Measurements from ENCODE around the gene COPS8. TPM values are rescaled to one million over a fixed set of nuclear protein-coding genes. Genes with fewer than 3 reads are reported as not detected.
A peak's percentile ranks its signal among the peaks of the same experiment; 100 is the strongest.

The COPS8 gene
- polyA plus RNA-seq, 1 of the 3 experiments (the other 2 are of a cell fraction) = 107 TPM

DNA sequence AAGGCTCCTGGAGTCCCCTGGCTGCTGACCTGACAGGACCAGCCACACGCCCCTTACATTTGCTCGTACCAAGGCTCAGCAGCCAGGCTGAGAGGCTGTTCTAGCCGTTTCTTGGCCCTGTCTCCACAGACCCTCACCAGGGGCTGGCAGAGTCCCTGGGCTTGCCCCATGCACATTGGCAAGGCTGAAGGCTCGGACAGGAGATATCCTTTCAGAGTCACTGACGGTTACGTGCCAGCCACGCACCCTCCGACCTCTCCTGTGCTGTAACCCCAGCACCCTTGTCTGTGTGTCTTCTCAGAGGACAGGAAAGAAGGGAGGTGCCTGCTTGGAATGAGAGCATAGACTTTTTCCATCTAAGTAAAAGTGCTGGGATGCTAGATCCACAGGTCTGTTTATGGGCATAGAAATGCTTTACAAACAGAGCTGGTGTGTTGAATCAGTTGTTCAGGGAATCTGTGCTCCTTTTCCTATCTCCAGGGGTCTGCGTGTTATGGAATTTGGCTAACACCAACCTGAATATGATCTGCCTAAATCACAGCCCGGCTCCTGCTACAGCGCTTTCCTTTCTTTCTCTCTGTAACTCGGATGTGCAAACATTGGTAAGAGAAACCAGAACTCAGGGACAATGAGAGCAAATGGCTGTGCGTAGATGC lies 41.0 kb downstream of the COPS8 start (continued):
- TF ChIP-seq, protein P1, sequence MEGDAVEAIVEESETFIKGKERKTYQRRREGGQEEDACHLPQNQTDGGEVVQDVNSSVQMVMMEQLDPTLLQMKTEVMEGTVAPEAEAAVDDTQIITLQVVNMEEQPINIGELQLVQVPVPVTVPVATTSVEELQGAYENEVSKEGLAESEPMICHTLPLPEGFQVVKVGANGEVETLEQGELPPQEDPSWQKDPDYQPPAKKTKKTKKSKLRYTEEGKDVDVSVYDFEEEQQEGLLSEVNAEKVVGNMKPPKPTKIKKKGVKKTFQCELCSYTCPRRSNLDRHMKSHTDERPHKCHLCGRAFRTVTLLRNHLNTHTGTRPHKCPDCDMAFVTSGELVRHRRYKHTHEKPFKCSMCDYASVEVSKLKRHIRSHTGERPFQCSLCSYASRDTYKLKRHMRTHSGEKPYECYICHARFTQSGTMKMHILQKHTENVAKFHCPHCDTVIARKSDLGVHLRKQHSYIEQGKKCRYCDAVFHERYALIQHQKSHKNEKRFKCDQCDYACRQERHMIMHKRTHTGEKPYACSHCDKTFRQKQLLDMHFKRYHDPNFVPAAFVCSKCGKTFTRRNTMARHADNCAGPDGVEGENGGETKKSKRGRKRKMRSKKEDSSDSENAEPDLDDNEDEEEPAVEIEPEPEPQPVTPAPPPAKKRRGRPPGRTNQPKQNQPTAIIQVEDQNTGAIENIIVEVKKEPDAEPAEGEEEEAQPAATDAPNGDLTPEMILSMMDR (IDR thresholded peaks at IDR 0.05) = no peak

DNA sequence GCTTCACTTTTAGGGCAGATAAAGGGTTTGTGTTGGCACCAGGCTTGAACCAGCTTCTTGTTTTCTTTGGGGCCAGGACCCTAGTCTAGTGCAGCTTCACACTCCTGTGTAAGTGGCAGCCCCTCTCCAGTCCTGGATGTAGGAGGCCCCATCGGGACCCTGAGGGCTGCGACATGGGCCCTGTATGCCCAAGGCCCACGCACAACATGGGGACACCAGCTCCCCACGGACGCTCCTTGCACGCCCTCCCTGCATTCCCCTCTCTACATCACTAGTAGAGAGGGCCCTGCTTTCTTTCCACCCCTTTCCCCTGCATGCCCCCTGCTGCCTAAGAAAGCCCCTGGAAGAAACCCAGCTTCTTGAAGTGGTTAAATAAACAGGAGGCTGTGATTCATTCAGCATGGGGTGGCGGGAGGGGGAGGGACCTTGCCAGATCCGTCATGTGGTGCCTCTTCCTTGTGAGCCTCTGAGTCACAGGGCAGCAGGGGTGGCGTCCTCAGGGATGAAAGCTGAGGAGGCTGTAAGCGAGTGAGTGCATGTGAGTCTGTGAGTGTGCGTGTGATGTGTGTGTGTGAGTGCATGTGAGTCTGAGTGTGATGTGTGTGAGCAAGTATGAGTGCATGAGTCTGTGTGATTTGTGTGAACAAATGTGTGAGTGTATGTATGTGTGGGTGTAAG lies 42.5 kb downstream of the COPS8 start:
- Histone ChIP-seq H3K36me3 (replicated peaks in 1 of 2; ENCODE audit: control insufficient read depth in 1 of 2, insufficient read depth in 2 of 2, low read length in 1 of 2) (no peaks in the 10 kb centered on the region), H4K20me1 (ENCODE audit: insufficient read depth) (no peaks in the 10 kb centered on the region), H3K27ac (ENCODE audit: low read depth in 2 of 2, low read length in 1 of 2) (peak overlapping the region in 1 of 2 experiments; percentile 85; a peak in 2 of 4 replicates), H3K79me2 (ENCODE audit: insufficient read depth) (no peaks in the 10 kb centered on the region), H3F3A (replicated peaks; ENCODE audit: insufficient read depth) (peaks cover 25% of the 10 kb centered on the region), H2AFZ (ENCODE audit: low read depth) (no peak overlapping the region), H3K27me3 (ENCODE audit: insufficient read depth) (no peaks in the 10 kb centered on the region), H3K9me2 (no peaks in the 10 kb centered on the region), H3K4me1 (ENCODE audit: control insufficient read depth in 1 of 2, insufficient read depth in 2 of 2, low read depth in 1 of 2, low read length in 1 of 2) (peaks cover 0 to 13% of the 10 kb centered on the region in 2 experiments; a peak in 3 of 4 replicates), H3K4me2 (peak overlapping the region; percentile 75), H3K9me3 (no peaks in the 10 kb centered on the region), H3K9ac (peak overlapping the region; percentile 32; the same call in 1 of the 2 replicates), H3K4me3 (ENCODE audit: low read depth in 2 of 2, low read length in 1 of 2) (no peak overlapping the region)
- 36% methylated on average over 8 of the region's 11 CpGs for WGBS (ENCODE audit: low lambda C conversion rate)
- CTCF ChIA-PET = interaction anchor here (1.0 to 1.1 kb wide), 2 partner anchors 10 to 385 kb away, joined by 3 read pairs; no protein-coding TSS in a partner anchor
- DNase-seq = peak; percentile 28
- POLR2A ChIA-PET = no interaction called here
- TF ChIP-seq ELF1 (IDR thresholded peaks at IDR 0.05) = no peak
- TF ChIP-seq, protein P2, sequence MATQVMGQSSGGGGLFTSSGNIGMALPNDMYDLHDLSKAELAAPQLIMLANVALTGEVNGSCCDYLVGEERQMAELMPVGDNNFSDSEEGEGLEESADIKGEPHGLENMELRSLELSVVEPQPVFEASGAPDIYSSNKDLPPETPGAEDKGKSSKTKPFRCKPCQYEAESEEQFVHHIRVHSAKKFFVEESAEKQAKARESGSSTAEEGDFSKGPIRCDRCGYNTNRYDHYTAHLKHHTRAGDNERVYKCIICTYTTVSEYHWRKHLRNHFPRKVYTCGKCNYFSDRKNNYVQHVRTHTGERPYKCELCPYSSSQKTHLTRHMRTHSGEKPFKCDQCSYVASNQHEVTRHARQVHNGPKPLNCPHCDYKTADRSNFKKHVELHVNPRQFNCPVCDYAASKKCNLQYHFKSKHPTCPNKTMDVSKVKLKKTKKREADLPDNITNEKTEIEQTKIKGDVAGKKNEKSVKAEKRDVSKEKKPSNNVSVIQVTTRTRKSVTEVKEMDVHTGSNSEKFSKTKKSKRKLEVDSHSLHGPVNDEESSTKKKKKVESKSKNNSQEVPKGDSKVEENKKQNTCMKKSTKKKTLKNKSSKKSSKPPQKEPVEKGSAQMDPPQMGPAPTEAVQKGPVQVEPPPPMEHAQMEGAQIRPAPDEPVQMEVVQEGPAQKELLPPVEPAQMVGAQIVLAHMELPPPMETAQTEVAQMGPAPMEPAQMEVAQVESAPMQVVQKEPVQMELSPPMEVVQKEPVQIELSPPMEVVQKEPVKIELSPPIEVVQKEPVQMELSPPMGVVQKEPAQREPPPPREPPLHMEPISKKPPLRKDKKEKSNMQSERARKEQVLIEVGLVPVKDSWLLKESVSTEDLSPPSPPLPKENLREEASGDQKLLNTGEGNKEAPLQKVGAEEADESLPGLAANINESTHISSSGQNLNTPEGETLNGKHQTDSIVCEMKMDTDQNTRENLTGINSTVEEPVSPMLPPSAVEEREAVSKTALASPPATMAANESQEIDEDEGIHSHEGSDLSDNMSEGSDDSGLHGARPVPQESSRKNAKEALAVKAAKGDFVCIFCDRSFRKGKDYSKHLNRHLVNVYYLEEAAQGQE (IDR thresholded peaks at IDR 0.05; ENCODE audit: low read depth, low read length) = 0 out of 2 replicates have a peak, but pooled peaks have one; percentile 40
- no peak for TF ChIP-seq RCOR1 (IDR thresholded peaks at IDR 0.05; ENCODE audit: low read length)
- TF ChIP-seq SIN3A (IDR thresholded peaks at IDR 0.05; ENCODE audit: borderline replicate concordance, low read depth, low read length) = no peak
- TF ChIP-seq, protein P3, sequence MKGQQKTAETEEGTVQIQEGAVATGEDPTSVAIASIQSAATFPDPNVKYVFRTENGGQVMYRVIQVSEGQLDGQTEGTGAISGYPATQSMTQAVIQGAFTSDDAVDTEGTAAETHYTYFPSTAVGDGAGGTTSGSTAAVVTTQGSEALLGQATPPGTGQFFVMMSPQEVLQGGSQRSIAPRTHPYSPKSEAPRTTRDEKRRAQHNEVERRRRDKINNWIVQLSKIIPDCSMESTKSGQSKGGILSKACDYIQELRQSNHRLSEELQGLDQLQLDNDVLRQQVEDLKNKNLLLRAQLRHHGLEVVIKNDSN (IDR thresholded peaks at IDR 0.05; ENCODE audit: borderline replicate concordance, low read depth) = peak; percentile 84; the same call in 1 of the 2 replicates
- peak; percentile 85; the same call in 1 of the 2 replicates for TF ChIP-seq NFIC (IDR thresholded peaks at IDR 0.05; ENCODE audit: borderline replicate concordance)
- TF ChIP-seq POLR2AphosphoS5 (IDR thresholded peaks at IDR 0.05; ENCODE audit: low read depth, low read length) = peak; percentile 44; the same call in 1 of the 2 replicates
- no peak; the same call in 1 of the 2 replicates for TF ChIP-seq JUND (IDR thresholded peaks at IDR 0.05)
- TF ChIP-seq EP300 (IDR thresholded peaks at IDR 0.05; ENCODE audit: borderline replicate concordance in 1 of 2, low read depth in 1 of 2, low read length in 1 of 2) = peak in 1 of 2 experiments; percentile 87; a peak in 2 of 4 replicates
- TF ChIP-seq TCF12 (IDR thresholded peaks at IDR 0.05) = peak; percentile 90
- TF ChIP-seq, protein P1 (IDR thresholded peaks at IDR 0.05) = peak; percentile 24
- no peak for TF ChIP-seq GABPA (IDR thresholded peaks at IDR 0.05; ENCODE audit: low read depth)
- TF ChIP-seq, protein P4, sequence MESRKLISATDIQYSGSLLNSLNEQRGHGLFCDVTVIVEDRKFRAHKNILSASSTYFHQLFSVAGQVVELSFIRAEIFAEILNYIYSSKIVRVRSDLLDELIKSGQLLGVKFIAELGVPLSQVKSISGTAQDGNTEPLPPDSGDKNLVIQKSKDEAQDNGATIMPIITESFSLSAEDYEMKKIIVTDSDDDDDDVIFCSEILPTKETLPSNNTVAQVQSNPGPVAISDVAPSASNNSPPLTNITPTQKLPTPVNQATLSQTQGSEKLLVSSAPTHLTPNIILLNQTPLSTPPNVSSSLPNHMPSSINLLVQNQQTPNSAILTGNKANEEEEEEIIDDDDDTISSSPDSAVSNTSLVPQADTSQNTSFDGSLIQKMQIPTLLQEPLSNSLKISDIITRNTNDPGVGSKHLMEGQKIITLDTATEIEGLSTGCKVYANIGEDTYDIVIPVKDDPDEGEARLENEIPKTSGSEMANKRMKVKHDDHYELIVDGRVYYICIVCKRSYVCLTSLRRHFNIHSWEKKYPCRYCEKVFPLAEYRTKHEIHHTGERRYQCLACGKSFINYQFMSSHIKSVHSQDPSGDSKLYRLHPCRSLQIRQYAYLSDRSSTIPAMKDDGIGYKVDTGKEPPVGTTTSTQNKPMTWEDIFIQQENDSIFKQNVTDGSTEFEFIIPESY (IDR thresholded peaks at IDR 0.05; ENCODE audit: borderline replicate concordance, low read depth) = no peak
- TF ChIP-seq, protein P5, sequence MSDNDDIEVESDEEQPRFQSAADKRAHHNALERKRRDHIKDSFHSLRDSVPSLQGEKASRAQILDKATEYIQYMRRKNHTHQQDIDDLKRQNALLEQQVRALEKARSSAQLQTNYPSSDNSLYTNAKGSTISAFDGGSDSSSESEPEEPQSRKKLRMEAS (IDR thresholded peaks at IDR 0.05; ENCODE audit: low read depth) = peak; percentile 68; the same call in 1 of the 2 replicates
- TF ChIP-seq RAD21 (IDR thresholded peaks at IDR 0.05; ENCODE audit: low read length) = no peak
- TF ChIP-seq, protein P6, sequence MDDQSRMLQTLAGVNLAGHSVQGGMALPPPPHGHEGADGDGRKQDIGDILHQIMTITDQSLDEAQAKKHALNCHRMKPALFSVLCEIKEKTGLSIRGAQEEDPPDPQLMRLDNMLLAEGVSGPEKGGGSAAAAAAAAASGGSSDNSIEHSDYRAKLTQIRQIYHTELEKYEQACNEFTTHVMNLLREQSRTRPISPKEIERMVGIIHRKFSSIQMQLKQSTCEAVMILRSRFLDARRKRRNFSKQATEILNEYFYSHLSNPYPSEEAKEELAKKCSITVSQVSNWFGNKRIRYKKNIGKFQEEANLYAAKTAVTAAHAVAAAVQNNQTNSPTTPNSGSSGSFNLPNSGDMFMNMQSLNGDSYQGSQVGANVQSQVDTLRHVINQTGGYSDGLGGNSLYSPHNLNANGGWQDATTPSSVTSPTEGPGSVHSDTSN (IDR thresholded peaks at IDR 0.05) = no peak

Measured in SK-N-SH (cell line).